ENCODE results near the gene ERI2.
"Not testable (repeated sequence)": the region's sequence is repeated elsewhere in the genome, so short reads cannot be mapped to it uniquely, and the experiment has no call there.

Gene ERI2

DNA sequence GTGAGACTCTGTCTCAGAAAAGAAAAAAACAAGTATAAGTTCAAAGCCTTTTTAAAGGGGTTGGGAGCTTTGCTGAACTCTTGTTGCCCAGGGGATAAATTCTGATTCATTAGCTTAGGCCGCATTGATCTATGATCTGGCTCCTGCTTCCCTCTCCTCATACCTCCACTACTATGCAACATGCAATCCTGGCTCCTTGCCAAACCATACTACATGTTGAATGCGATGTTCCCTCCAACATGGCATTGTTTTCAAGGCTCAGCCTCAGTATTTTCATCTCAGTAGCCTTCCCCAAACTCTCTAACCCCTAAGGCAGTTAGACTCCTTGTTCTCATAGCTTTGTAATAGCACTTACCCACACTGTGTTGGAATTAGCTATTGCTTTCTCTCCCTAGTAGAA, 6.2 kb upstream of the ERI2 start:
- DNase-seq, result no peak

DNA sequence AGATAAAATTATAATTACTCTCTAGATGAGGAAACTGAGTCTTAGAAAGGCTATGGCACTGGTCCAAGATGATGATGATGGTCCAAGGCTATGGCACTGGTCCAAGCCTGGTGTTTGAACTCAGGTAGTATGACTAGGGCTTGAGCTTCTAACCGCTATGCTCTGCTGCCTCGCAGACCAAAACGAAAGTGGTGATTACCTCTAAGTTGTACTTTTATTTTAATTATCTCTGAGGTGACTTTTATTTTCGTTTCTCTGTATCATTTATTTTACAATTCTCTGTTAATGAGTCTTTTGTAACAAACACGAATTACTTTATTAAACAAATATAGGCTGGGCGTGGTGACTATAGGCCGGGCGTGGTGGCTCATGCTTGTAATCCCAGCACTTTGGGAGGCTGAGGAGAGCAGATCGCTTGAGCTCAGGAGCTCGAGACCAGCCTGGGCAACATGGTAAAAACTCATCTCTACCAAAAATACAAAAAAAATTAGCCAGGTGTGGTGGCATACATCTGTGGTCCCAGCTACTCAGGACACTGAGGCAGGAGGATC, 5.7 kb upstream of the ERI2 start:
- DNase-seq, result no peak

DNA sequence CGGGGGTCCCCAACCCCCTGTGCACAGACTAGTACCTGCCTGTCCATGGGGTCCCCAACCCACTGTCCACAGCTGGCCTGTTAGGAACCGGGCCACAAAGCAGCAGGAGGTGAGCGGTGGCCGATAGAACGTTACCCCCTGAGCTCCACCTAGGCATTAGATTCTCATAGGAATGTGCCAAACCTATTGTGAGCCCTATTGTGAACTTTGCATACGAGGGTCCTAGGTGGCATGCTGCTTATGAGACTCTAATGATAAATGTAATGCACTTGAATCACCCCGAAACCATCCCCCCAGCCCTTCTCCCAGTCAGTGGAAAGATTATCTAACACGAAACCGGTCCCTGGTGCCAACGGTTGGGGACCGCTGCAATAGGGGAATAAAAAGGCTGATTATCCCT, 1.6 kb upstream of the ERI2 start:
- no peak for DNase-seq

DNA sequence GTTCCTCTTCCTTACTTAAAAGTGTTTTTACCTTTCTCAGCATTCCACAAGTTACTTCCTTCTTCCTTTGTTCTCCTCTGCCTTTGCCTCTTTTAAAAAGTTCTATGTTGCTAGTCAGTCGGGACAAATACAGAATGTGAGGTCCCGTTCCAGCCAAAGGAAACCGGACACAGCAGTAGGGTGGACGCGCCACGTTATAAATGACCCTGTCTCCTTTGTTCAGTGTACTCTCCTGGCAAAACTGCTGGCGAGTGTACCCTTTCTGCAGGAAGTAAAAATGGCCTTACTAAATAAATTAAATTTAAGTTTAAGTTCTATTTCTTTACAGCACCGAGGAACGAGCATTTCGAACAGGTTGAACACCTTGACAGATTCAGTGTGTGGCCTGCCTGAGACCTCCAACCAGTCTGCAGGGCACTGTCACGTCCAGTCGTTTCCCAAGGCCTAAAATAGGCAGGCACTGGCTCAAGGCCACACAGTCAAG, 546 bp downstream of the ERI2 start:
- DNase-seq, result peak; percentile 1

DNA sequence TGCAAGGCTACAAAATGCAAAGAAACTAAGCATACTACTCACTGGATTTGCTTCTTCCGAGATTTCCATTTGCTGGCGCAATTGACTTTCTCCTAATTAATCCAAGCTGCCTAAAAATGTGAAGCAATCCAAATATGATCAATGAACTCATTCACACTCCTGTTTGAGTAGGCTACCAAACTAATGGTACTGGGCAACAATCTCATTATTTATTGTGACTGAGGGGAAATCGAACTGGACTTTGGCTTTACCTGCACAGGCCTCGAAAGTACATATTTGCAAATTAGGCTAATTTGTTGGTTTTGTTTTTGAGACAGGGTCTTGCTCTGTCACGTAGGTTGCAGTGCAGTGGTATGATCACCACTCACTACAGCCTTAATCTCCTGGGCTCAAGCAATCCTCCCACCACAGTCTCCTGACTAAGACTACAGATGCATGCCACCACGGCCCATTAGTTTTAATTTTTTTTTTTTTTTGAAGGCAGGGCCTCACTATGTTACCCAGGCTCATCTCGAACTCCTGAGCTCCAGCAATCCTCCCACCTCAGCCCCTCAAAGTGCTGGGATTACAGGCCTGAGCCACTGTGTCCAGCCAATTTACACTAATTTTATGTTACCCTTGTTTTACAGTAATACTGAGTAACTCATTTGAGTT, 2.6 kb downstream of the ERI2 start:
- DNase-seq, result no peak

DNA sequence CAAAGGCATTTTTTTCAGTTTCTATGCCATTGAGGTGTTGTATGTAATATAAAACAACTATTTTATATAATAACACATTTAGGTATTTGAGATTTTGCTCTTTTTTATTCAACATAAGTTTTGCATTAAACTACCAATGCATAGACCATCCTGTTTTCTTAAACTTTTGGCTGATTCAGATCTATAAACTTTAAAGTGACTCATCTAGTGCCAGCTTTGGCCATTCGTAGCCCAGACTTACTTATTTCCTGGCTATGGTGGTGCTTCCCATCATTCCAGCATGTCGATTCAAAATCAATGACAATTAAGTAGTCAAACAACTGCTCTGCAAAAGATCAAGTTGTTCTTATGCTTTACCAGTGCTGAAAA, 3.1 kb downstream of the ERI2 start:
- DNase-seq, result no peak

DNA sequence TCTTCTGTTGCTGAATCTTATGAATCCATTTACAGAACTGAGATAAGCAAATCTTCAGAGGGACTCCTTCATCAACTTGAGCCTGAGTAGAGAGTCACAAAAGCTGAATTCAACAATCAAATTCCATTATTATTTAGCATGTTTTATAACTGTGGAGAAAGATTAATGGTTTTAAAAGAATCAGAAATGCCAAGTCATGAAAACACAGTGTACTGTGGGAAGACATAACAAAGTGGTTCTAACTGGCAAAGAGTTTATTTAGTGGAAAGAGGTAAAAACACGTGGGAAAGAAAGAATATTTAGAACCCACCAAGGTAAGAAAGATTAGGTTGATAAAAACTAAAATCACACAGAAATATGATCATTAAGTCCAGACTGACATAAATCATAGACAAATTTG, 5.0 kb downstream of the ERI2 start:
- no peak for DNase-seq

DNA sequence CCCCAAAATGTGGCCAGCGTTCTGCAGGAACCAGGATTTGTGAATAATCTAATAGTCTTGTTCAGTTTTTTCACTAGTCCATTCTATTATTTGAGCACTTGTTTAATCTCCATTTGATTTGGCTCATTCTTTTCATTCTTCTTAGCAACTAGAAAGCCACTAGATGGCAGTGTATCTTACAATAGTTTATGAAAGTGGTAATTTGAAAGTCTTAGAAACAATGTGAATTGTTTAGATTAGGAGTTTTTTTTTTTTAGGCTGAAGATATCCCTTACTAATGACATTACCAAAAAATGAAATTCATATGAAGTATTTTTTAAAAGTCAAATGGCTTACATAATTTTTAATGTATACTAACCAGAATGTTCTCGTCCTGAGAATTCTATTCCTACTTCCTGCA, 6.7 kb downstream of the ERI2 start:
- DNase-seq, result no peak

DNA sequence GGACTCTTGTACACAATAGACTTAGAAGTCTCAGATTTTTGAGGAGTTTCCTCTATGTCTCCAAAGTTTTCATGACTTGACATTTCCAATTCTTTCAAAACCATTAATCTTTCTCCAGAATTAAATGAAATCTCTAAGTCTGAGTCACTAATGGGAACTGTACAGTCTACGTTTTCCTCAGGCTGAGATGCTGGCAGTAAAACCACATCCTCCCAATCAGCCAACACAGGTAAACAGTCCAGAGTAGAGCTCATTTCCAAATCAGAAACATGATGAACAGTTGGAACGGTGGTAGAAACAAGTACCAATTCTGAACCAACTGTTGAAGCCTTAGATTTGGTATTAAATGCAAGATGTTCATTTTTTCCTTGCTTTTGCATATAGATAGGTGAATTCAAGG, 7.9 kb downstream of the ERI2 start:
- no peak for DNase-seq

DNA sequence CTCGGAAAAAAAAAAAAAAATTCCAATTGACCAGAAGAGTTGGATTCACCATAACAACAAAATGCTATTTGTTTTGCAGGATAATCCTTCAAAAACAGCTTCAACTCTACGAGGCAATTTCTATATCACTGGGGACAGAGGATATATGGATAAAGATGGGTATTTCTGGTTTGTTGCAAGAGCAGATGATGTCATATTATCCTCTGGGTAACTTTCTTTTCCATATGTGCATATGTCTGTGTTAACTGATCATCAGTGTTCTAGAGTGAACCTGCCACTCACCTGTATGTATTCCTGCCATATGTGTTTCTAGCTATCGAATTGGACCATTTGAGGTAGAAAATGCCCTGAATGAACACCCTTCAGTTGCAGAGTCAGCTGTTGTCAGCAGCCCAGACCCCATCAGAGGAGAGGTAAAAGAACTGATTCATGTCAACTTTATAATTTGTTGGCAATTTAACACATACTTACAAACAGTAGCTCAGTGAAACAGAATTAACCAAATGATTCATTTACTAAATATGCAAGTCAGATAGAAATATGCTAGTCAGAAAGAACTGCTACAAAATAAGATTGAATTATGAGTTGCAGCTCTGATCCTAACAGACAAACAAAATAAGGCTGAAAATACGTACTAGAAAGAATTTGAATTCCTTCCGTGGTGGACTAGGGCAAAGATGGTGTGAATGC, 14.2 kb downstream of the ERI2 start:
- DNase-seq, result no peak

DNA sequence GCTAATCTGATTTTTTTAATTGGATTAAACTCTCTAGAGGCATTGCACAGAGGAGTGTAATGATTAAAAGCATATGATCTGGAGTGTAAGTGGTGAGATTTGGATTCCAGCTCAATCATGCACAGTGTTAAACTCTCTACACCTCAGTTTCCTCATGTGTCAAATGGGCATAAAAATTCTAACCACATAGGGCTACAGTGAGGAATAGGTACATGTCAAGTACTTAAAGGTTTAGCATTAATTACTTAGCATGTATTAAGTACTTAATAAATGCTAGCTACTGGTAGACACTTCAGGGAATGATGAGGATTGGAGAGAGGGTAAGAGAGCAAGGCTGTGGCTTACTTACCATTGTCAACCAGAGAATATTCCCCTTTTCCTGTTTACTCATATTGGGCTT, 17.1 kb downstream of the ERI2 start:
- no peak for DNase-seq

DNA sequence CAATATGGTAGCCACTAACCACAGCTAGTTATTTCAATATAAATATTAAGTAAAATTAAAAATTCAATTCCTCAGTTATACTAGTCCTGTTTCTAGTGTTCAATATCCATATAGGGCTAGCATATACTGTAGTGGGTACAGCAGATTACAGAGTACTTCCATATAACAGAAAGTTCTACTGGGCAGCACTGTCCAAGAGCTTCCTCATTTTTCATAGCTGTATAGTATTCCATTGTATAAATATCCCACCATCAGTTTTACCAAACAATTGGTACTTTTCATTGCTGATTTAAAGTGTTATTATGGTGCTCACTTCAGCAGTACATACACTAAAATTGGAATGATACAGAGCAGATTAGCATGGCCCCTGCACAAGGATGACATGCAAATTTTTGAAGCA, 22.1 kb downstream of the ERI2 start:
- no peak for DNase-seq

DNA sequence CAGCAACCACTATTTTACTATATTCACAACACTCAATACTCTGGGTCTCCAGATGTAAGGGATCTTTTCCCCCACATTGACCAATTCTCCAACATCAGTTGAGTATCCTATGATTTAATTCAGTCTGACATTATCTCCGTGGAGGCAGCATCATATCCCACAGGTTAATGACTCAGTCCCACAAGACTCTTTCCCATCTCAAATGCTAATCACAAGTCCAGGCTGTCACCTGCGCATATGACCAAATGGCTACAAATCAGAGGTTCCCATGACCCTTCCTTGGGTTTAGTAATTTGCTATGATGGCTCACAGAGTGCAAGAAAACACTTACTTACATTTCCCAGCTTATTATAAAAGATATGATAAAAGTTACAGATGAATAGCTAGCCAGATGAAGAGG, 23.8 kb downstream of the ERI2 start:
- DNase-seq, result no peak

DNA sequence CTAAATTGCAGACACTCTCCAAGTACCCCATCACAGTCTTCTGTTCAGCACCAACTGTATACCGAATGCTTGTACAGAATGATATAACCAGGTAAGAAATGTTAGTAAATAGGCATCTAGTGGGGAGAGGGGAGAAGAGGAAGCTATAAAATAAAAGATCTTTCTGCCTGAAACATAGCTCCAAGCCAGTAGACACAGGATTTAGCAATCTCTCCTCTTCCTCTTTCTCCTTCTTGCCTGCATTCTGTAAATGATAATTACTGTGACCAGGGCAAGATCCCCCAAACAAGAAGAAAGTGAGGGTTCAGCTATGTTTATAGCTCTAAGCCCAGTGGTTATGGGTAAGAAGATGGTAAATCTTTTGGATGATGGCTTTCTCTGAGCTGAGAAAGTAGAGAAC, 24.6 kb downstream of the ERI2 start:
- DNase-seq, result no peak

DNA sequence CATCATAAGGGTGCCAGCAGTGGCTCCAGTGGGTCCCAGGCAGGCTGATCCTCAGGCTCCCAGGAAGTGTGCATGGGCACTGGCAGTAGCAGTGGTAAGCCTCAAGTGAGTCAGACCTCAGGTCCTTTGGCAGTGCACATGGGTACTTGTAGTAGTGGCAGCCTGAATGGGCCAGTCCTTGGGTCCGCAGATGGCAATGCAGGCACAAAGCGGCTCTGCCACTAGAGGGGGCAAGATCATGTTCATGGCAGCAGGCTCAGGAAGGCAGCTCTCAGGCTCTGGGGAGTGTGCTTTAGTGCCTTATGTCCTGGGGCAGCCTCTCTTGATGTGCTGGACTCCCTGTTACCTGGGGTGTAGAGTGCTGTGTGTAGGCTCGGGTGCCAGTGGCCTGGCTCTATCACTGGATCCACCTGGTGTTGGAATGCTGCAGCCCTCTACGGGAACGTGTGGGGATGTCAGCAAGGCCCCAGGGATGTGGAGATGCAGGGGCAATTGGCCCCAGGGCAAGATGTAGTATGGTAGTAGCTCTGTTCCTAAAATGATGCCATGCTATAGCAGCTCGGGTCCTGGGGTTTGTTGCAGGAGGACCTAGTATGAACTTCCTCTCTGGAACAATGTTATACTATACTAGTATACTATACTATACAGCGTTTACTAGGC, 31.4 kb downstream of the ERI2 start:
- DNase-seq, result no peak

DNA sequence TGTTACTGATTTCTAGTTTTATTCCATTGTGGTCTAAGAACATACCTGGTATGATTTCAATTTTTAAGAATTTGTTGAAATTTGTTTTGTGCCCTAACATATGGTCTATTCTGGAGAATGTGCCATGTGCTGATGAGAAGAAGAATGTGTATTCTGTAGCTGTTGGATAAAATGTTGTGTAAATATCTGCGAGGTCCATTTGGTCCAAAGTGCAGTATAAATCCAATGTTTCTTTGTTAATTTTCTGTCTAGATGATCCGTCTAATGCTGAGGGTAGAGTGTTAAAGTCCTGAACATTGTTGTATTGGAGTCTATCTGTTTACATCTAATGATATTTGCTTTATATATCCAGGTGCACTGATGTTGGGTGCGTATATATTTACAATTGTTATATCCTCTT, 32.6 kb downstream of the ERI2 start:
- DNase-seq, result no peak

DNA sequence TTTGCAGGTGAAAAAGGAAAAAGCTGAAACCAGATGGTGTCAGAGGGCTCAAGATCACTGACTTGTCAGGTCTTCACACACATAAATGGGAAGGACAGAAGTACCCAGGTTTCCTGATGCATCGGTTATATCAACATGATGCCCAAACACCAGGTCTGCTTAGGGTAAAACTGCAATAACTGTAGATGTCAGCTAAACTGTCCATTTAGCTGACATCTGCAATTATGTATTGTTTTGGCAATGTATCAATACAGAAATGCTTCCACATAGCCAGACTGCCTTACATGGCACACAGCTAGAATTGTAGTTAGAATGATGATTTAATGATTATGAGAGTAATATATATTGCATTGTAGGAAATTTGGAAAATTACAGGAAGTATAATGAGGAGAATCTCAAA, 37.5 kb downstream of the ERI2 start:
- no peak for DNase-seq

DNA sequence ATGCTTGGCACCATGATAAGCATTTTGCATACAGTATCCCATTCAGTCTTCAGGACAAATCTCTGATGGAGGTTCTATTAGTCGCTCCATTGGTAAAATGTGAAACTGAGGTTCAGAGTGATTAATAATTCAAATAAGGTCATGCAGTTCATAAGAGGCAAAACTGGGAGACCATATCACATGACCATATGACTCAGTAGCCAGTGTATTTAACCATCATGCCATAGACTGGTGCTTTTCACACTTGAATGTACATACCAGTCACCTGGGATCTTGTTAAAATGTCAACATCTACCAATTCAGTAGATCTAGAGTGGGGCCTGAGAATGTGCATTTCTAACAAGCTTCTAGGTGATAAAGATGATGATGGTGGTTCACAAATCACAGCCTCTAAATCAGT, 38.2 kb downstream of the ERI2 start:
- DNase-seq, result no peak

DNA sequence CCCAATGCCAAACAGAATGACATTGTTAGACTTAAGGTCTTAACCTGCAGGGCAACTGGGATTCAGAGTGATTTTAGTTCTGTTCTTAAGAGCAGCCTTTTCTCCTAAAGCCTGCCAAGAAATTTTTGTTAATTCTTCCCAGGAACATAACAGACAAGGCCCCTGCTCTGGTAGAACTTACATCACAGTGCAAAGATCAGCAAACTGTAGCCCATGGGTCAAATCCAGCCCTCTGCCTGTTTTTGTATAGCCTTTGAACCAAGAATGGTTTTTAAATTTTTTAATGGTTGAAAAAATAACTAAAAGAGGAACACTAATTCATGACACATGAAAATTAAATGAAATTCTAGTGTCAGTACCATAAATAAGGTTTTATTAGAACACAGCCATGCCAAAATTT, 38.7 kb downstream of the ERI2 start:
- DNase-seq, result no peak

DNA sequence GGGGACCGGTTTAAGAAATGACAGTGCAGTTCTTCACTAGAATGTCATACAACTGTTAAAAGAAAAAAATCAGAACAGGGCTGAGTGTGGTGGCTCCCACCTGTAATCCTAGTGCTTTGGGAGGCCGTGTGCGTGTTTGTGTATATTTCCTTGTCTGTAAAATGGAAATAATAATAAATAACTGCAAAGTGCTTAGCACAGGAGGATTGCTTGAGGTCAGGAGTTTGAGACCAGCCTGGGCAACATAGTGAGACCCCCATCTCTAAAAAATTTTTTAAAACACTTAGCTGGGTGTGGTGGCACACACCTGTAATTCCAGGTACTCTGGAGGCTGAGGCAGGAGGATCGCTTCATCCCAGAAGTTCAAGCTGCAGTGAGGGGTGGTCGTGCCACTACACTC, 40.0 kb downstream of the ERI2 start:
- no peak for DNase-seq

DNA sequence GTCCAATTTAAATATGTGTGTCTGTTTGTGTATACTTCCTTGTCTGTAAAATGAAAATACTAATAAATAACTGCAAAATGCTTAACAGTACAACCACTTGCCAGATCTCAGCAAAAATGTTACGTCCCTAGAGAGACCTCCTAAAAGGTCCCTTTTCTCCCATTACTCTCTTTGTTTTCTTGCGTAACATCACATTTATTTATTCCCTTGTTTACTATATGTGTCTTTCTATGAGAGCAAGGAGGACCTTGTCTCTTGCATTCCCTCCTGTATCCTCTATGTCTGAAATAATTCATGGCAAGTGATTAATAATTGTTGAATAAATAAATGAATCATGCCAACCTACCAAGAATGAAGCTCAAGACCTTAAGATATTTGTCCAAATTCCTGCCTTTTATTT, 40.5 kb downstream of the ERI2 start:
- no peak for DNase-seq

DNA sequence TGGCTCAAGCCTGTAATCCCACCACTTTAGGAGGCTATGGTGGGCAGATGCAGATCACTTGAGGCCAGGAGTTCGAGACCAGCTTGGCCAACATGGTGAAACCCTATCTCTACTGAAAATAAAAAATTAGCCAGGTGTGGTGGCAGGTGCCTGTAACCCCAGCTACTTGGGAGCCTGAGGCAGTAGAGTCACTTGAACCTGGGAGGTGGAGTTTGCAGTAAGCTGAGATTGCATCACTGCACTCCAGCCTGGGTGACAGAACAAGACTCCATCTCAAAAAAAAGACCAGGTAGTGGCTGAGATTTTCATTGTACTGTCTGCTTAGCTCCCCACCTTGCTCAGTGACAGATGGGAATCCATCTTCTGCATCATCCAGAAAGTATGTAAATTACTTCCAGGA, 41.8 kb downstream of the ERI2 start:
- not testable (repeated sequence) for DNase-seq

DNA sequence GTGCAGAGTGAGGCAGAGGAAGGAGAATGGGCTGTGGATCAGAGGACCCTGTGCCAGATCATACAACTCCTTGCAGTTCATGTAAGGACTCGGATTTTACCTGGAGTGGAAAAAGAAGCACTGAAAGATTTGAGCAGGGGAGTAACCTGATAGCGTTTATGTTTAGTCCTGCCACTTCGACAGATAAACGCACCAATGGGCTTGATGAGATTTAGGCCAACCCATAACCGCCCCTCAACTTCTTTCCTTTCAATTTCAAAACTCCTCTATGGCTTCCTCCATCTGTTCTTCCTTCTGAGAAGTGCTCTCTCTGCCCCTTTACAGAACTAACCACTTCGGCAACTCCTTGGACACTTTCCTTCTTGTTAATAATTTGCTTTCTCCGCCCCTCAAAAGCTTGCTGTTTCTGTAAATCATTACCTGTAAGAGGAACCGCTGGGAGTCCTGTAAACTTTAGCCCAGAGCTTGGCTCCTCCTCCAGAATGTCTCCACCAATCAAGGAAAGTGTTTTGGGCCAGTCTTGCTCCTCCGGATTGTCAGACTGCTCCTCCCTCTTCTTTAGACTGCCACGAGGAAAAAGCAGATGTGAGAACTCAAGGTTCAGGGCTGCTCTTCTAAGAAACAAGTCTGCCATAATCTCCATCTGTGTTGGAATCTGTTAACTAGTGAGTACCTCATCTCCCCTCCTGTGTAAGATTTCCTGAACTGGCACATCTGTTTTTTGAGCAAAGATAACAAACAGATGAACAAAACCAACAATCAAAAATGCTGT, 42.6 kb downstream of the ERI2 start, which contains the start of gene ACSM3:
Gene ACSM3 (plus strand): TSS at position 554 of the 772 bp plus-strand sequence. CDS start 6,021 bp downstream, outside the sequence.
- no peak for DNase-seq
